CD4-positive, alpha-beta T cell (primary cell): Measurements from ENCODE around the gene MAGEB2. TPM values are rescaled to one million over a fixed set of nuclear protein-coding genes. Genes with fewer than 3 reads are reported as not detected.

Experiments used
- ATAC-seq: fragments of 200-7000 bp; cut with Tn5 transposase; one replicate; pipeline ENCODE4 v1.10.0; 2022; ENCODE audit warnings: mild to moderate bottlenecking; ENCODE audit not compliant: poor library complexity
- CTCF ChIA-PET: fragments of 350-600 bp; sonication (Branson Sonifier 250); formaldehyde crosslinking; loops from one replicate; lab custom pipeline; 2021; ENCODE audit warnings: antibody characterized with exemption, inconsistent platforms; lab: Charles Lee
- POLR2A ChIA-PET: fragments of 350-600 bp; sonication (Branson Sonifier 250); formaldehyde crosslinking; loops from one replicate; lab custom pipeline; 2021; ENCODE audit warnings: antibody characterized with exemption, inconsistent platforms; lab: Charles Lee
- DNase-seq, 14 experiments: peaks; one replicate each; pipeline ENCODE4 v3.0.0-alpha.2; 2013 to 2020; ENCODE audit warnings: mixed read lengths in 2 of 14
- H3K27ac ChIP-seq, 2 donors: one replicate each; pipeline versions ENCODE4 v1.5.1 to v1.7.0; 2013; ENCODE audit warnings: low read length in 2 of 2, low read depth in 1 of 2, mild to moderate bottlenecking in 1 of 2
- H3K27me3 ChIP-seq, 2 experiments: 1 replicate in 1 of 2; 2 replicates in 1 of 2; pipeline versions ENCODE4 v1.6.1 to v1.7.0; 2013; ENCODE audit warnings: low read length in 2 of 2, control low read depth in 1 of 2, mild to moderate bottlenecking in 1 of 2, moderate library complexity in 1 of 2; ENCODE audit not compliant: insufficient read depth in 2 of 2, control insufficient read depth in 1 of 2
- H3K36me3 ChIP-seq: one replicate; pipeline ENCODE4 v1.6.1; 2013; ENCODE audit warnings: low read length, control low read depth; ENCODE audit not compliant: insufficient read depth
- H3K4me1 ChIP-seq: one replicate; pipeline ENCODE4 v1.6.1; 2013; ENCODE audit warnings: low read length, control low read depth; ENCODE audit not compliant: insufficient read depth
- H3K4me3 ChIP-seq: one replicate; pipeline ENCODE4 v1.5.1; 2013; ENCODE audit warnings: mild to moderate bottlenecking, low read length, moderate library complexity
- H3K9me3 ChIP-seq, 2 experiments: 1 replicate in 1 of 2; 2 replicates in 1 of 2; pipeline versions ENCODE4 v1.6.1 to v1.7.0; 2013; ENCODE audit warnings: low read length in 2 of 2, mild to moderate bottlenecking in 2 of 2, control low read depth in 1 of 2, moderate library complexity in 1 of 2; ENCODE audit not compliant: control insufficient read depth in 1 of 2, insufficient read depth in 1 of 2
- H3K27ac Mint-ChIP-seq: one replicate; pipeline ENCODE4 v1.8.0; 2020; ENCODE audit warnings: mixed read lengths
- H3K27me3 Mint-ChIP-seq: one replicate; pipeline ENCODE4 v1.8.0; 2021; ENCODE audit warnings: mixed read lengths
- H3K36me3 Mint-ChIP-seq: one replicate; pipeline ENCODE4 v1.8.0; 2021; ENCODE audit warnings: low read depth, mixed read lengths
- H3K4me1 Mint-ChIP-seq: one replicate; pipeline ENCODE4 v1.8.0; 2021; ENCODE audit warnings: low read depth, mixed read lengths
- H3K4me3 Mint-ChIP-seq: one replicate; pipeline ENCODE4 v1.8.0; 2020; ENCODE audit warnings: mild to moderate bottlenecking, mixed read lengths
- H3K9me3 Mint-ChIP-seq: one replicate; pipeline ENCODE4 v1.8.0; 2020; ENCODE audit warnings: mixed read lengths
- intact Hi-C, 2 experiments: fragments of 100-400 bp; cut with DNase I in 1 of 2; cut with micrococcal nuclease in 1 of 2; formaldehyde crosslinking; loops; one replicate each; pipeline versions ENCODE4 v1.15.1 to v1.9.0; 2023 to 2025; cut with DNase I, micrococcal nuclease
- total RNA-seq, 174 experiments: library from RNA in 2 of 174; stranded (reverse) in 2 of 174; gene quantifications; one replicate each; pipeline ENCODE4 v1.2.3 and lab custom pipeline; 2021 to 2026
- TF ChIP-seq, protein P1 (sequence below): fragments of 200-600 bp; IDR thresholded peaks from one replicate; pipeline ENCODE4 v1.8.0; 2022; ENCODE audit warnings: antibody characterized with exemption, mild to moderate bottlenecking

MAGEB2 gene
- total RNA-seq, 2 experiments from 2014 or later: not detected

GRCh38 chrX:30212172-30212571 lies 3.2 kb upstream of the MAGEB2 start:
- Histone ChIP-seq H3K9me3 (peaks cover 0 to 6% of the 10 kb centered on the region in 2 experiments), H3K4me3 (no peak overlapping the region), H3K27me3 (no peaks in the 10 kb centered on the region), H3K36me3 (no peaks in the 10 kb centered on the region), H3K27ac (no peak overlapping the region), H3K4me1 (no peaks in the 10 kb centered on the region)
- Mint-ChIP-seq H3K27me3 (no peaks in the 10 kb centered on the region), H3K4me1 (no peaks in the 10 kb centered on the region), H3K4me3 (no peak overlapping the region), H3K27ac (no peak overlapping the region), H3K9me3 (no peaks in the 10 kb centered on the region), H3K36me3 (no peaks in the 10 kb centered on the region)
- intact Hi-C loops: no loop called here
- DNase-seq (no peak), ATAC-seq (no peak)
- CTCF ChIA-PET: no interaction called here
- POLR2A ChIA-PET: no interaction called here
- TF ChIP-seq, protein P1, sequence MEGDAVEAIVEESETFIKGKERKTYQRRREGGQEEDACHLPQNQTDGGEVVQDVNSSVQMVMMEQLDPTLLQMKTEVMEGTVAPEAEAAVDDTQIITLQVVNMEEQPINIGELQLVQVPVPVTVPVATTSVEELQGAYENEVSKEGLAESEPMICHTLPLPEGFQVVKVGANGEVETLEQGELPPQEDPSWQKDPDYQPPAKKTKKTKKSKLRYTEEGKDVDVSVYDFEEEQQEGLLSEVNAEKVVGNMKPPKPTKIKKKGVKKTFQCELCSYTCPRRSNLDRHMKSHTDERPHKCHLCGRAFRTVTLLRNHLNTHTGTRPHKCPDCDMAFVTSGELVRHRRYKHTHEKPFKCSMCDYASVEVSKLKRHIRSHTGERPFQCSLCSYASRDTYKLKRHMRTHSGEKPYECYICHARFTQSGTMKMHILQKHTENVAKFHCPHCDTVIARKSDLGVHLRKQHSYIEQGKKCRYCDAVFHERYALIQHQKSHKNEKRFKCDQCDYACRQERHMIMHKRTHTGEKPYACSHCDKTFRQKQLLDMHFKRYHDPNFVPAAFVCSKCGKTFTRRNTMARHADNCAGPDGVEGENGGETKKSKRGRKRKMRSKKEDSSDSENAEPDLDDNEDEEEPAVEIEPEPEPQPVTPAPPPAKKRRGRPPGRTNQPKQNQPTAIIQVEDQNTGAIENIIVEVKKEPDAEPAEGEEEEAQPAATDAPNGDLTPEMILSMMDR: no peak

DNA sequence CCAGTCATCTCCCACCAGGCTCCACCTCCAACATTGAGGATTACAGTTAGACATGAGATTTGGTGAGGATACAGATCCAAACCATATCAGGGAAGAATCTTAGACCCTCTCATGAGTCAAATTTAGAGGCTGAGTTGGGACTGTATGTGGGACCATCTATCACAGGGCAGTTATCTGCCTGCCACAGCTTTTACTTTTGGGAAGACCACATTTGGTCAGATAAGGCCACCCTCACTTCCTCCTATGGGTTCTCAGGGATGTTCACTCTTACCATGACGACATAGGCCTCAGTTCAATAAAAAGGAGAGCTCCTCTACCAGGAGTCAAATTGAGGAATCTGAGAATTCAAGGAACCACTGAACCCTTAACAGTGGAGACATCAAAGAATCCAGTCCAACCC lies 2.1 kb downstream of the MAGEB2 start:
- CTCF ChIA-PET: no interaction called here
- POLR2A ChIA-PET: no interaction called here
- intact Hi-C loops: no loop called here
- H3K36me3 ChIP-seq: no peaks in the 10 kb centered on the region
- Mint-ChIP-seq H3K36me3 (no peaks in the 10 kb centered on the region), H3K9me3 (no peaks in the 10 kb centered on the region), H3K4me3 (no peak overlapping the region), H3K27ac (no peak overlapping the region), H3K4me1 (no peaks in the 10 kb centered on the region), H3K27me3 (no peaks in the 10 kb centered on the region)
- TF ChIP-seq, protein P1: no peak
- ATAC-seq: no peak
- DNase-seq: no peak
- H3K27ac ChIP-seq: no peak overlapping the region
- H3K9me3 ChIP-seq: peaks cover 0 to 6% of the 10 kb centered on the region in 2 experiments
- no peak overlapping the region for H3K4me3 ChIP-seq
- no peaks in the 10 kb centered on the region for H3K27me3 ChIP-seq
- no peaks in the 10 kb centered on the region for H3K4me1 ChIP-seq

GRCh38 chrX:30219372-30219771 lies 4.0 kb downstream of the MAGEB2 start:
- H3K27ac ChIP-seq: no peak overlapping the region
- no peaks in the 10 kb centered on the region for H3K27me3 ChIP-seq
- no peak overlapping the region for H3K4me3 ChIP-seq
- intact Hi-C loops: no loop called here
- peaks cover 0 to 6% of the 10 kb centered on the region in 2 experiments for H3K9me3 ChIP-seq
- ATAC-seq (no peak), DNase-seq (no peak)
- H3K36me3 ChIP-seq: no peaks in the 10 kb centered on the region
- no peak overlapping the region for H3K4me3 Mint-ChIP-seq
- no peaks in the 10 kb centered on the region for H3K4me1 ChIP-seq
- no peak overlapping the region for H3K27ac Mint-ChIP-seq
- POLR2A ChIA-PET: no interaction called here
- no peaks in the 10 kb centered on the region for H3K9me3 Mint-ChIP-seq
- CTCF ChIA-PET: no interaction called here
- H3K36me3 Mint-ChIP-seq: no peaks in the 10 kb centered on the region
- TF ChIP-seq, protein P1: no peak
- H3K4me1 Mint-ChIP-seq: no peaks in the 10 kb centered on the region
- H3K27me3 Mint-ChIP-seq: no peaks in the 10 kb centered on the region
